Measurements from ENCODE around the gene IL1R2.

DNA sequence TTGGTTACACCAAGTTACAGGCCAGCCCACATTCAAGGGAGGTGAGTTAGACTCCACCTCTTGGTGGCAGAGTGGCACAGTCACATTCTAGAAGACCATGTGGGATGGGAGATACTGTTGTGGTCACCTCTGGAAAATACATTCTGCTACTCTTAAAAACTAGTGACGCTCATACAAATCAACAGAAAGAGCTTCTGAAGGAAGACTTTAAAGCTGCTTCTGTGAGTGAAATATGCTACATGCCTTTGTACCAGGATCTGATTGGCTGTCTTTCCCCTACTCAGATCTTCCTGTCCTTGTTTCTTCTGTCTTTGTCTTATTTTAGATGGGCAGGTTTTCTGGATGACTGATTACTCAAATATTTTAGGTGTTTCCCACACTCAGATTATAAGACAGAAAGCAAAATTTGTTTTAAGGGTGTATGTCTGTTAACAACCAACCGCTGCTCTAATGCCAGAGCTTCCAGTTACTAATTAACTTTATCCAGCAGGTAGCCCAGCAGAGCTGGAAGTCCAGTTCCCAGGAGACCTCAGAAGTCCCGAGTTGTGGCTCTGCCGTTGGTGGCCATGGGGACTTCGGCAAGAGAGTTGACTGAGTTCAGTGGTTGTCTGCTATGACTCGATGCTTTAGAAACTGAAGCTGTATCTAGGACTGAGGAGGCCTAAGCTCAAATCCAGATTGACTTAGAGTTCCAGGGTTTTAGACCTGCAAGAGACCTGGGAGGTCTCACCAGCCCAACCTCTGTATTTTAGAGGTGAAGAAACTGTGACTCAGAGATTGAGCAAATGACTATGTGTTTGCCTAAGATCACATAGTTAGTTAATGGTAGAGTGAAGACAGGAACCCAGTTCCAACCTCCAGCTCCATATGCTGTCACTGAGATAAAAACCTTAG is 7.4 kb downstream of the IL1R2 start:
- TF ChIP-seq CTCF (IDR thresholded peaks at IDR 0.05) (no peak), POLR2A (IDR thresholded peaks at IDR 0.05) (no peak), EP300 (IDR thresholded peaks at IDR 0.05) (no peak)

Measured in suprapubic skin (tissue), 3 donors.